HG03135 (cell line): Measurements from ENCODE around the gene RPGRIP1.
"Not testable (repeated sequence)": the region's sequence is repeated elsewhere in the genome, so short reads cannot be mapped to it uniquely, and the experiment has no call there.

Source experiments
- ATAC-seq: cut with Tn5 transposase; IDR thresholded peaks from one replicate; pipeline ENCODE4 v1.9.1; 2021; ENCODE audit warnings: mild to moderate bottlenecking, moderate library complexity; ENCODE audit not compliant: unreplicated experiment

The RPGRIP1 gene

DNA sequence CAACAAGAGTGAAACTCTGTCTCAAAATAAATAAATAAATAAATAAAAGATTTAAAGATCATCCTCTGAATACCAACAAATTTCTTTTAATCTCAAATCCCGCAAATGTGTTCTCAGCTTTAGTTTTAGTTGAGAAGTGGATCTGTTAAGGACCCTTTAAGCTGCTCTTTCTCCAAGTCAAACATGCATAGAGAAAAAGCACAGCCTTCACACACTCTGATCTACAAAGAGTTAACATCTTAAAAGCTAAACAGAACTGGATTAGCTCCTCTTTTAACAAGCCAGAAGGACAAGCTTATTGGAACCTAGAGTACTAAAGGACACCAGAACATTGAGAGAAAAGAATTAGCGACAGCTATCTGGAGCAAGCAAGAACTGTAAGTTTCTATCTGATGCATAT is at the start of gene RPGRIP1:
RPGRIP1 (plus strand) TSS at position 301 of the 400 bp plus-strand sequence. CDS start 7,894 bp downstream, outside the sequence.
- no peak for ATAC-seq

DNA sequence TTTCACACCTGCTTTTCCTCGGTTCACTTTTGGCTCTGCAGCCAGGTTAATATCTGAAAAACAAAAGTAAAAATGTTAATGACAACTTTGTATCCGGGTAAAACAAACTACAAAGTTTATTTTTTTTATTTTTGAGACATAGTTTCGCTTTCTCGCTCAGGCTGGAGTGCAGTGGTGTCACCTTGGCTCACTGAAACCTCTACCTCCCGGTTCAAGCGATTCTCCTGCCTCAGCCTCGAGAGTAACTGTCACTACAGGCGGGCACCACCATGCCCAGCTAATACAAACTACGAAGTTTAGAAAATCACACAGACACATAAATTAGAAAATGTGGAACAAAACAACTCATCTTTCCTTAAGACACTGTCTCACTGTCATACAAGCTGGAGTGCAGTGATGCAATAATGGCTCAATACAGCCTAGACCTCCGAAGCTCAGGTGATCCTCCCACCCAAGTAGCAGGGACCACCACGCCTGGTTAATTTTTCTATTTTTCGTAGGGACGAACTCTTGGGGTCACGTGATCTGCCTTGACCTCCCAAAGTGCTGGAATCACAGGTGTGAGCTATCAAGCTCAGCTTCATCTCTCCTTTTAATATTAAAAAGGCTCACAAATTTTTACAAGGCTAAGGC is 48.7 kb upstream of the RPGRIP1 start:
- ATAC-seq, result no peak

DNA sequence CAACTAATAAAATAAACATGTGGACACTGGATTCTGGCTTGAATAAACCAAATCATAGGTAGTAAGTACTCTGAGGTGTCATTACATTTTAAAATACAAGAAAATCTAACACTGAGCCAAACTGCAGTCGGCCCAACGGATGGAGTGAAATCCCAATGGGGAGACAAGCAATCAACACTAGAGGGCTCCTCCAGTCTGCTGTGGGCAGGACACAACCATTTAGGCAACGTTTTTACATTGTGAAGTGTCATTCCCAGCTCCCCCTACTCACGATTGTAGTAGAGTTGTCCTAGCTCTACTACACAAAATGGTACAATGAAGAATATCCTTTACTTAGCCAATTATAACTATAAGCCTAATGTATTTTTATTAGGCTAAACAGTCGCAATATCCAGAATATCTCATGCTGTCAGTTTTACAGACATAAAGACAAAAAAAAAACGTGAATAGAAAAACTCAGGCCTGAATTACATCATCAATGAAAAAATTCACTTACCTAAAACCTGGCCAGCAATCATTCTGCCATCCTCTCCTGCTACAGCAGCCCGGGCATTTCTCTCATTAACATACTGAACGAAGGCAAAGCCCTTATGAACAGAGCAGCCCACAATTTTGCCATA is 46.3 kb upstream of the RPGRIP1 start:
- ATAC-seq, result no peak

DNA sequence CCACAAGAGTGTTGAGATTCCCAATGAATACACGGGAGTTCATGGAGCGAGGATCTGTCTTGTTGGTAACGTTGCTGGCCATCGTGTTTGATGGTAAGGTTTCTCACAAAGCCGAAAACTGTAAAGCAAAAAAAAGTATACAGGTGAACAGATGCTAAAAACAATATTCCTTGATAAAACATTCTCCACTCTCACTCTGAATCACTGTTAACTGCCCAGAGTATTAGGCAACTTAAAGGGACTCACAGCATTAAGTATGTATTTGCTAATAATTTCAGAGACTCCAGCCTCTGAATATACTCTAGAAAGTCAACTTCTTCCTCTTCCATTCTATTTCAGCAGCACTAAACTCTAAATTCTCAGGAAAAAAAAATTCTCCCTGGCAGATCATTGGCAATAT is 45.8 kb upstream of the RPGRIP1 start:
- no peak for ATAC-seq

DNA sequence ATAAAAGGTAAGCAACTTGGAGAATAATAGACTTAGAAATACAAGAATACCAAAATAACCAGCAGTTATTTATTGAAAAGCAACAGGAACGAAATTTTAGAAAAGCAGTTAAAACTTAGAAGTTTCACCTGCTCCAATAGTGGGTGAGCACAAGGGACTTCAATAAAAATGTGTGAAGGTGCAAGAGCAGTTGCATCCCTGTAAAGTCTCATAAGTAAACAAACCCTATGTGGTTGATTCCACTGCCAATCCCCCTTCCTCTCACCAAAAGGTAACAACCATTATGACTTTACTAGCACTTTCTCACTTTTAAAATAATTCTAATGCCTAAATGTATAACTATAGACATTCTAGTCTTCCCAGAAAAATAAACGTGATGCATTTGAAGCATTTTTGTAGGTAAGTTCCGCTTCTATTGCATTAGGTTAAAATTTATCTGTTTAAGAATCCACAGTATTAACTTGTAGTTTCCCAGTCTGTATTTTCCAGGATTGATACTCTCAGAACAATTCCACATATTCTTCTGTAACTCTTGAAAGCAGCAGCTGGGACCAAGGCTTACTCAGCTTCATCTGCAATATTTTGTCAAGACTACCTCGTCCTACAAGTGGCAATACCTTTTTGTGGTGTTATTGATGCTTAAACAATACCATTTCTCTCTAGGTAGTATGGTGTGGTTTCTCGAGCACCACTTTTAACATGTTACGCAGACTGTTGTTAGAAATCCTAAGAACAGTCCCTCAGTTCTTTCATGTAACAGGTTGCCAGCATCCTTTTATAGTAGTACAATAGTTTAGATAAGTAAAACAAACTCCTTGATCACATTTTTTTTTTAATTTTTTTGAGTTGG is 42.7 kb upstream of the RPGRIP1 start:
- no peak for ATAC-seq

- no peak for ATAC-seq
These were observed 40.9 kb upstream of the RPGRIP1 start for GRCh38 chr14:21238823-21239518.

GRCh38 chr14:21240417-21240816 is 39.5 kb upstream of the RPGRIP1 start:
- ATAC-seq, result no peak

DNA sequence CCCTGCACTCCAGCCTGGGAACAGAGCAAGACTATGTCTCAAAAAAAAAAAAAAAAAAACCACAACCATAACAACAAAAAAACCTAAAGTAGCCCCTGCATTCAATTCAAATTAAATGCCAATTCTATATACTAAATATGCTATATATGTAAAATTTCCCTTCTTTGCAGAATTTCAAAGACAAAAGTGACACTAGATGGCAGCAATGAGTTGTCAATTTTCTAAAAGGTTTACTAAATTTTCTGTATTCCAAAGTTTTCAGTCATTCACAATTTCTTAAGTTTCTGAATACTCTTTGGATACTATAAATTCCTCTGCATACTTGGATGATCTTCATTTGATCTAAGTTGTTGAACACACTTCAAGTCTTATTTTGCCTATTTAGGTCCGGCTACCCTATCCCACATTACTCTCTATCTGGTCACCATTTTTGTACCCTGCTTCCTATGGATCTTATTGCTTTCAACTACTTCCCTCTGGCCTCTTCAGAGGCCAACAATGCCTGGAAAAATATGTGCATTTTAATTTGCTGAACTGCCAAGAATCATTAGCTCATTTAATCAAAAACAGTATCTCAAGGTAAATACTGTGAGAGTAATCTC is 38.6 kb upstream of the RPGRIP1 start:
- ATAC-seq, result no peak

DNA sequence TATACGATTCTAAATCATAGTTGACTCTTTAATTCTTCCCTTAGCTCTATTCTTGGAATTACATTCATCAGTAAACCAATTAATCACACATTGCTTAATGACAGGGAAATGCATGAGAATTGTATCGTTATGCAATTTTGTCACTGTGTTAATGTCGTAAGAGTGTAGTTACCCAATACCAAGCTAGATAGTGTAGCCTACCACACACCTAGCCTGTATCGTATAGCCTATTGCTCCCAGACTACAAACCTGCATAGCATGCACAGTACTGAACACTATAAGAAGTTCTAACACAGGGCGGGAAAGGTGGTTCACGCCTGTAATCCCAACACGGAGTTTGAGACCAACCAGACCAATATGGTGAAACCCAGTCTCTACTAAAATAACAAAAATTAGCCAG is 35.3 kb upstream of the RPGRIP1 start:
- no peak for ATAC-seq

- ATAC-seq, result no peak
These were observed 34.1 kb upstream of the RPGRIP1 start for GRCh38 chr14:21245813-21246212.

- ATAC-seq, result no peak
These were observed 31.5 kb upstream of the RPGRIP1 start for GRCh38 chr14:21248338-21248737.

- ATAC-seq, result no peak
These were observed 31.0 kb upstream of the RPGRIP1 start for GRCh38 chr14:21248739-21249411.

- no peak for ATAC-seq
These were observed 28.7 kb upstream of the RPGRIP1 start for GRCh38 chr14:21251215-21251614.

GRCh38 chr14:21252149-21252548 is 27.7 kb upstream of the RPGRIP1 start:
- no peak for ATAC-seq

GRCh38 chr14:21255385-21256101 is 24.3 kb upstream of the RPGRIP1 start:
- no peak for ATAC-seq

DNA sequence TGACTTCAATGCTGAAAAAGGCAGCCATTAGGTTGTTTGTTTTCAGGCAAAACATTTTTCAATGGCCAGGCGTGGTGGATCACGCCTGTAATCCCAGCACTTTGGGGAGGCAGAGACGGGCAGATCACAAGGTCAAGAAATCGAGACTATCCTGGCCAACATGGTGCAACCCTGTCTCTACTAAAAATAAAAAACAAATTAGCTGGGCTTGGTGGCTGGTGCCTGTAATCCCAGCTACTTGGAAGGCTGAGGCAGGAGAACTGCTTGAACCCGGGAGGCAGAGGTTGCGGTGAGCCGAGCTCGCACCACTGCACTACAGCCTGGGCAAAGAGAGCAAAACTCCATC is 23.8 kb upstream of the RPGRIP1 start:
- not testable (repeated sequence) for ATAC-seq

DNA sequence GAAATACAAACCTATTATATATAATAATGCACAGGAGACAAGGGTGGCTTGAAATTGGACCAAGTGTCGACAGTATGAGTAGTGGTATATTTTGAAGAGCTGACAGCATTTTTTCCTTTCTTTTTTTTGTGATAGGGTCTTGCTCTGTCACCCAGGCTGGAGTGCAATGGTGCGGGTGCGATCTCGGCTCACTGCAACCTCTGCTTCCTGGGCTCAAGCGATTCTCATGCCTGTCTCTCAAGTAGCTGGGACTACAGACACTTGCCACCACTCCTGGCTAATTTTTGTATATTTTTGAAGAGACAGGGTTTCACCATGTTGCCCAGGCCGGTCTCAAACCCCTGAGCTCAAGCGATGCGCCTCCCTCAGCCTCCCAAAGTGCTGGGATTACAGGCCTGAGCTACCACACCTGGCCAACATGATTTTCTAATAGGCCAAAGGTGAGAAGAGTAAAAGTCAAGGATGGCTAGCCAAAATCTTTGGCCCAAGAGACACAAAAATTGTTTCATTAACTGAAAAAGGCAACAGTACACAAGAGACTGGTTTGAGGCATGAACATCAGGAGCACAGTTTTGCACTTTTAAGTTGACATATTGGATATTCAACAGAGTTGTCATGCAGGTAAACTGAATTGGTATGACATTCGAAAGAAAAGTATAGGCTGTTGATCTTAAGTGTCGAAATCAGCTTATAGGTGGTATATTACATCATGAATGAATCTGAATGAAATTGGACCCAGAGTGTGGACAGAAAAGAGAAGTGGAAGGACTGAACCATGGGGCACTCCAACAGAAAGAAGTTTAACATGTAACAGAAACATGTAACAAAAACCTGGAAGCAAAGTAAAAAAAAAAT is 23.1 kb upstream of the RPGRIP1 start:
- no peak for ATAC-seq

DNA sequence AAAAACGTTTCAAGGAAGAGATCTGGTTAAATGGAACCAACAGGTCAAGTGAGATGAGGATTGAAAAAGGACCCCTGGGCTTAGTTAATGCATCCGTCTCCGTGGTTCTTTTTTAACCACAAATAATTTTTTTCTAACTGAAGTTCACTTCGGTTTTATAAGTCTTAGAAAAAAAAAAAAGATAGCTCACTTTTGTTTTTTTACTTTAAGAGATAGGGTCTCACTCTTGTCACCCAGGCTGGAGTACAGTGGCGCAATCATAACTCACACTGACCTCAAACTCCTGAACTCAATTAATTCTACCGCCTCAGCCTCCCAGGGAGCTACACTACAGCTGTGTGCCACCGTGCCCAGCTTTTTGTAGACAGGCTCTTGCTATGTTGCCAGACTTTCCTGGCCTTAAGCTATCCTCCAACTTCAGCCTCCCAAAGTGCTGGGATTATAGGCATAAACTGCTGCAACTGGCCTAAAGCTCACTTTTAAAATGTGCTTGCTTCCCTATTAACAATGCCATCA is 22.4 kb upstream of the RPGRIP1 start:
- no peak for ATAC-seq
